H1 (cell line): Measurements from ENCODE around the gene ELANE. TPM values are rescaled to one million over a fixed set of nuclear protein-coding genes. Genes with fewer than 3 reads are reported as not detected.

Experiments used
- ASH2L ChIP-seq: fragments of 200-600, 300-600 bp; sonication (generic); IDR thresholded peaks from one replicate; pipeline ENCODE4 v1.7.1; 2017; ENCODE audit warnings: low read length
- CEBPB ChIP-seq: IDR thresholded peaks from 2 replicates; pipeline ENCODE4 v1.6.1; 2012; ENCODE audit warnings: low read depth, low read length
- CHD1 ChIP-seq: IDR thresholded peaks from 2 replicates; pipeline ENCODE4 v1.6.1; 2012; ENCODE audit warnings: low read depth, low read length, improper control_type of control experiment
- CHD2 ChIP-seq: IDR thresholded peaks from 2 replicates; pipeline ENCODE4 v1.6.1; 2012; ENCODE audit warnings: low read length, improper control_type of control experiment
- CTBP2 ChIP-seq: IDR thresholded peaks from 2 replicates; pipeline ENCODE4 v1.7.0; 2011; ENCODE audit warnings: borderline replicate concordance, mild to moderate bottlenecking, moderate library complexity, mixed read lengths, low read length; ENCODE audit not compliant: insufficient read depth, insufficient read length
- CTCF ChIP-seq, 3 experiments: IDR thresholded peaks; 1 replicate in 2 of 3; 2 replicates in 1 of 3; pipeline versions ENCODE4 v1.5.1 to v1.6.1; 2011; ENCODE audit warnings: low read length in 3 of 3, mild to moderate bottlenecking in 3 of 3, inconsistent platforms in 2 of 3, low read depth in 1 of 3, moderate library complexity in 1 of 3; ENCODE audit not compliant: insufficient read depth in 1 of 3; ENCODE audit errors: control extremely low read depth in 1 of 3
- E2F6 ChIP-seq: IDR thresholded peaks from 2 replicates; pipeline ENCODE4 v1.6.1; 2012; ENCODE audit warnings: inconsistent platforms
- EGR1 ChIP-seq: IDR thresholded peaks from 2 replicates; pipeline ENCODE4 v1.6.1; 2011; ENCODE audit warnings: low read depth, low read length, borderline replicate concordance
- GABPA ChIP-seq: IDR thresholded peaks from 2 replicates; pipeline ENCODE4 v1.6.1; 2011; ENCODE audit warnings: mild to moderate bottlenecking, low read length, moderate library complexity, borderline replicate concordance; ENCODE audit not compliant: insufficient read depth
- GTF2F1 ChIP-seq: IDR thresholded peaks from 2 replicates; pipeline ENCODE4 v1.6.1; 2012; ENCODE audit warnings: low read depth, low read length, improper control_type of control experiment, borderline replicate concordance
- JUND ChIP-seq: IDR thresholded peaks from 2 replicates; pipeline ENCODE4 v1.6.1; 2011; ENCODE audit warnings: mild to moderate bottlenecking, improper control_type of control experiment, low read length
- NRF1 ChIP-seq: IDR thresholded peaks from 2 replicates; pipeline ENCODE4 v1.6.1; 2011; ENCODE audit warnings: mild to moderate bottlenecking, low read depth, low read length, improper control_type of control experiment
- POLR2A ChIP-seq, 2 experiments: IDR thresholded peaks; 1 replicate in 1 of 2; 2 replicates in 1 of 2; pipeline ENCODE4 v1.6.1; 2011; ENCODE audit warnings: low read depth in 2 of 2, low read length in 2 of 2, mild to moderate bottlenecking in 2 of 2; ENCODE audit errors: control extremely low read depth in 1 of 2
- POLR2AphosphoS5 ChIP-seq: IDR thresholded peaks from 2 replicates; pipeline ENCODE4 v1.6.1; 2011; ENCODE audit warnings: low read depth, low read length
- RAD21 ChIP-seq, 2 experiments: IDR thresholded peaks in 1 of 2; conservative IDR thresholded peaks in 1 of 2; 2 replicates each; pipeline ENCODE4 v1.6.1; 2011; ENCODE audit warnings: low read depth in 2 of 2, low read length in 2 of 2, improper control_type of control experiment in 1 of 2, inconsistent platforms in 1 of 2, mild to moderate bottlenecking in 1 of 2, moderate library complexity in 1 of 2
- SAP30 ChIP-seq: fragments of 300-600 bp; sonication (generic); IDR thresholded peaks from 2 replicates; pipeline ENCODE4 v1.7.1; 2012; ENCODE audit warnings: low read length, moderate library complexity, mild to moderate bottlenecking, inconsistent platforms; ENCODE audit not compliant: insufficient read depth, insufficient replicate concordance
- SIN3A ChIP-seq, 2 experiments: IDR thresholded peaks in 1 of 2; conservative IDR thresholded peaks in 1 of 2; 2 replicates each; pipeline ENCODE4 v1.6.1; 2011 to 2012; ENCODE audit warnings: low read length in 2 of 2, improper control_type of control experiment in 1 of 2, low read depth in 1 of 2, mild to moderate bottlenecking in 1 of 2
- SIX5 ChIP-seq: IDR thresholded peaks from 2 replicates; pipeline ENCODE4 v1.6.1; 2011; ENCODE audit warnings: mild to moderate bottlenecking, low read depth, low read length
- SUZ12 ChIP-seq: fragments of 200-600 bp; sonication (generic); IDR thresholded peaks from 2 replicates; pipeline ENCODE4 v1.6.1; 2012; ENCODE audit warnings: mild to moderate bottlenecking, inconsistent platforms, low read length, moderate library complexity, mixed read lengths
- TCF12 ChIP-seq: IDR thresholded peaks from 2 replicates; pipeline ENCODE4 v1.6.1; 2011; ENCODE audit warnings: low read depth, mild to moderate bottlenecking, low read length
- YY1 ChIP-seq: IDR thresholded peaks from 2 replicates; pipeline ENCODE4 v1.6.1; 2011; ENCODE audit warnings: low read depth, mild to moderate bottlenecking, low read length
- polyA plus RNA-seq, 7 experiments: library from polyadenylated mRNA; depleted of rRNA in 3 of 7; stranded (reverse) in 5 of 7; unstranded in 2 of 7; fragments of >200 nt in 5 of 7; fragments of 200-250 nt in 2 of 7; gene quantifications; 1 replicate in 5 of 7; 2 replicates in 1 of 7; 4 replicates in 1 of 7; pipeline versions ENCODE4 v1.2.1 to v1.2.3, GENCODE V29; 2011 to 2013; ENCODE audit warnings: missing spikeins in 2 of 7, mixed read lengths in 2 of 7
- total RNA-seq: library from RNA; stranded (reverse); fragmentation: NEBNext Ultra II Directional; extraction: Animal tissue kit (Norgen Biotek cat#: 25700); gene quantifications from 2 replicates; pipeline ENCODE4 v1.2.1, GENCODE V29; 2021

The ELANE gene
- total and polyA plus RNA-seq, 2 of the 8 experiments (the other 6 are each of a cell fraction or from before 2014, with no cell fraction given), result not detected

- TF ChIP-seq SIN3A (conservative IDR thresholded peaks at IDR 0.05 in 1 of 2, IDR thresholded peaks at IDR 0.05 in 1 of 2; ENCODE audit: low read depth in 1 of 2, low read length in 2 of 2), result 0 out of 4 replicates have a peak, but pooled peaks of 1 of the 2 experiments have one; percentile 19
- TF ChIP-seq POLR2A (IDR thresholded peaks at IDR 0.05; ENCODE audit: control extremely low read depth in 1 of 2, low read depth in 2 of 2, low read length in 2 of 2), result no peak
- no peak for TF ChIP-seq ASH2L
- TF ChIP-seq EGR1, result peak; percentile 80
- TF ChIP-seq TCF12, result no peak
- TF ChIP-seq YY1, result no peak
- no peak for TF ChIP-seq CHD1
- peak in 1 of 2 experiments; percentile 15; a peak in 2 of 4 replicates for TF ChIP-seq RAD21 (IDR thresholded peaks at IDR 0.05 in 1 of 2, conservative IDR thresholded peaks at IDR 0.05 in 1 of 2; ENCODE audit: low read depth in 2 of 2, low read length in 2 of 2)
- TF ChIP-seq GTF2F1, result no peak
- no peak for TF ChIP-seq JUND
- no peak for TF ChIP-seq CHD2
- TF ChIP-seq GABPA, result no peak
- TF ChIP-seq SAP30, result no peak
- TF ChIP-seq CTBP2, result no peak
- TF ChIP-seq SIX5, result no peak
- no peak for TF ChIP-seq NRF1
- peak in 1 of 3 experiments; percentile 5; a peak in 1 of 4 replicates for TF ChIP-seq CTCF (IDR thresholded peaks at IDR 0.05; ENCODE audit: control extremely low read depth in 1 of 3, insufficient read depth in 1 of 3, low read depth in 1 of 3, low read length in 3 of 3)
- no peak for TF ChIP-seq CEBPB
- TF ChIP-seq POLR2AphosphoS5, result no peak
- TF ChIP-seq E2F6, result no peak
- no peak for TF ChIP-seq SUZ12
These were observed 19.6 kb downstream of the ELANE start (continued) for GRCh38 chr19:871446-872265.
